ENCODE data around the gene ATP2A3.
"Not testable (repeated sequence)": the region's sequence is repeated elsewhere in the genome, so short reads cannot be mapped to it uniquely, and the experiment has no call there.

ATP2A3 gene

GRCh38 chr17:4001048-4001590 lies 36.9 kb upstream of the ATP2A3 start:
- peaks cover 10% of the 10 kb centered on the region for H3K27me3 Mint-ChIP-seq
- no peaks in the 10 kb centered on the region for H3K9me3 Mint-ChIP-seq
- no peak overlapping the region for H3K27ac Mint-ChIP-seq
- ATAC-seq, result no peak
- no peak overlapping the region for H3K4me3 Mint-ChIP-seq
- no peaks in the 10 kb centered on the region for H3K36me3 Mint-ChIP-seq
- H3K4me1 Mint-ChIP-seq, result peaks cover 38% of the 10 kb centered on the region

- Mint-ChIP-seq H3K4me3 (no peak overlapping the region), H3K27ac (no peak overlapping the region), H3K9me3 (no peaks in the 10 kb centered on the region), H3K36me3 (no peaks in the 10 kb centered on the region), H3K4me1 (peaks cover 24% of the 10 kb centered on the region), H3K27me3 (peaks cover 10% of the 10 kb centered on the region)
- no peak for ATAC-seq
Observed at GRCh38 chr17:3998436-3998835, 34.2 kb upstream of the ATP2A3 start.

- no peaks in the 10 kb centered on the region for H3K36me3 Mint-ChIP-seq
- peaks cover 14% of the 10 kb centered on the region for H3K27me3 Mint-ChIP-seq
- peaks cover 13% of the 10 kb centered on the region for H3K4me1 Mint-ChIP-seq
- no peaks in the 10 kb centered on the region for H3K9me3 Mint-ChIP-seq
- H3K27ac Mint-ChIP-seq, result no peak overlapping the region
- no peak overlapping the region for H3K4me3 Mint-ChIP-seq
- no peak for ATAC-seq
Observed at GRCh38 chr17:3995067-3995466, 30.8 kb upstream of the ATP2A3 start.

GRCh38 chr17:3994221-3994576 lies 30.0 kb upstream of the ATP2A3 start:
- no peaks in the 10 kb centered on the region for H3K36me3 Mint-ChIP-seq
- no peak overlapping the region for H3K27ac Mint-ChIP-seq
- H3K4me3 Mint-ChIP-seq, result no peak overlapping the region
- peaks cover 13% of the 10 kb centered on the region for H3K4me1 Mint-ChIP-seq
- H3K9me3 Mint-ChIP-seq, result no peaks in the 10 kb centered on the region
- no peak for ATAC-seq
- peaks cover 14% of the 10 kb centered on the region for H3K27me3 Mint-ChIP-seq

- no peak for ATAC-seq
- Mint-ChIP-seq H3K27me3 (peaks cover 14% of the 10 kb centered on the region), H3K27ac (no peak overlapping the region), H3K4me1 (peaks cover 13% of the 10 kb centered on the region), H3K9me3 (no peaks in the 10 kb centered on the region), H3K4me3 (no peak overlapping the region), H3K36me3 (no peaks in the 10 kb centered on the region)
Observed at GRCh38 chr17:3993493-3994220, 29.4 kb upstream of the ATP2A3 start.

GRCh38 chr17:3992370-3992769 lies 28.1 kb upstream of the ATP2A3 start:
- Mint-ChIP-seq H3K36me3 (no peaks in the 10 kb centered on the region), H3K9me3 (no peaks in the 10 kb centered on the region)
- no peak for ATAC-seq

GRCh38 chr17:3991699-3992098 lies 27.5 kb upstream of the ATP2A3 start:
- Mint-ChIP-seq H3K4me1 (peaks cover 21% of the 10 kb centered on the region), H3K27me3 (peaks cover 20% of the 10 kb centered on the region)
- not testable (repeated sequence) for H3K4me3 Mint-ChIP-seq, H3K27ac Mint-ChIP-seq, H3K36me3 Mint-ChIP-seq, ATAC-seq, H3K9me3 Mint-ChIP-seq

More at GRCh38 chr17:3992370-3992769, 28.1 kb upstream of the ATP2A3 start:
- H3K4me1 Mint-ChIP-seq, result peaks cover 14% of the 10 kb centered on the region
- no peak overlapping the region for H3K4me3 Mint-ChIP-seq
- H3K27ac Mint-ChIP-seq, result no peak overlapping the region
- H3K27me3 Mint-ChIP-seq, result peaks cover 14% of the 10 kb centered on the region

- no peak for ATAC-seq
- Mint-ChIP-seq H3K4me1 (peaks cover 32% of the 10 kb centered on the region), H3K27ac (no peak overlapping the region), H3K27me3 (peaks cover 32% of the 10 kb centered on the region), H3K4me3 (no peak overlapping the region), H3K9me3 (no peaks in the 10 kb centered on the region), H3K36me3 (no peaks in the 10 kb centered on the region)
Observed at GRCh38 chr17:3990386-3991127, 26.3 kb upstream of the ATP2A3 start.

- Mint-ChIP-seq H3K36me3 (no peaks in the 10 kb centered on the region), H3K4me3 (no peak overlapping the region), H3K27me3 (peaks cover 33% of the 10 kb centered on the region), H3K4me1 (peaks cover 33% of the 10 kb centered on the region), H3K27ac (no peak overlapping the region), H3K9me3 (no peaks in the 10 kb centered on the region)
- ATAC-seq, result no peak
Observed at GRCh38 chr17:3989041-3989886, 25.0 kb upstream of the ATP2A3 start.

- no peaks in the 10 kb centered on the region for H3K9me3 Mint-ChIP-seq
- ATAC-seq, result no peak
- no peaks in the 10 kb centered on the region for H3K36me3 Mint-ChIP-seq
- peaks cover 38% of the 10 kb centered on the region for H3K4me1 Mint-ChIP-seq
- no peak overlapping the region for H3K4me3 Mint-ChIP-seq
- H3K27me3 Mint-ChIP-seq, result peaks cover 33% of the 10 kb centered on the region
- no peak overlapping the region for H3K27ac Mint-ChIP-seq
Observed at GRCh38 chr17:3988297-3989040, 24.2 kb upstream of the ATP2A3 start.

GRCh38 chr17:3986939-3987335 lies 22.7 kb upstream of the ATP2A3 start:
- Mint-ChIP-seq H3K27me3 (peaks cover 31% of the 10 kb centered on the region), H3K36me3 (no peaks in the 10 kb centered on the region), H3K27ac (no peak overlapping the region), H3K4me1 (peaks cover 39% of the 10 kb centered on the region), H3K4me3 (no peak overlapping the region), H3K9me3 (no peaks in the 10 kb centered on the region)
- no peak for ATAC-seq

- Mint-ChIP-seq H3K27ac (peak overlapping the region; percentile 32), H3K9me3 (no peaks in the 10 kb centered on the region), H3K36me3 (no peaks in the 10 kb centered on the region), H3K4me3 (no peak overlapping the region), H3K27me3 (peaks cover 25% of the 10 kb centered on the region), H3K4me1 (peaks cover 34% of the 10 kb centered on the region)
- ATAC-seq, result no peak
Observed at GRCh38 chr17:3986270-3986938, 22.2 kb upstream of the ATP2A3 start.

- Mint-ChIP-seq H3K36me3 (no peaks in the 10 kb centered on the region), H3K4me3 (no peak overlapping the region), H3K27me3 (peaks cover 20% of the 10 kb centered on the region), H3K27ac (peak overlapping the region; percentile 32), H3K9me3 (no peaks in the 10 kb centered on the region), H3K4me1 (peaks cover 28% of the 10 kb centered on the region)
- ATAC-seq, result no peak
Observed at GRCh38 chr17:3985846-3986245, 21.6 kb upstream of the ATP2A3 start.
